RWPE1 (cell line): ENCODE results near the gene ANO4.

Source experiments
- CTCF ChIA-PET: fragments of 350-600 bp; sonication (Branson Sonifier 250); formaldehyde crosslinking; extraction: SDS; loops from one replicate; lab custom pipeline; 2021; lab: Yijun Ruan, JAX
- POLR2A ChIA-PET: fragments of 400-600 bp; formaldehyde crosslinking; extraction: SDS; loops from one replicate; lab custom pipeline; 2020; ENCODE audit warnings: antibody characterized with exemption; ENCODE audit not compliant: low non-redundant PET; lab: Yijun Ruan, JAX
- DNase-seq: peaks from one replicate; pipeline ENCODE4 v3.0.0; 2012; ENCODE audit warnings: low spot score
- H3K27ac ChIP-seq: fragments of 450-650 bp; 2 replicates; pipeline ENCODE4 v1.5.1; 2017
- CTCF ChIP-seq: fragments of 450-650 bp; conservative IDR thresholded peaks from 2 replicates; pipeline ENCODE4 v1.5.1; 2017; ENCODE audit warnings: low read depth, mild to moderate bottlenecking

The ANO4 gene

GRCh38 chr12:101044512-101045059 is 250.0 kb downstream of the ANO4 start:
- ChIA-PET POLR2A (no interaction called here), CTCF (no interaction called here)
- no peak for DNase-seq
- TF ChIP-seq CTCF = no peak
- no peak overlapping the region for H3K27ac ChIP-seq

GRCh38 chr12:101045486-101046464 is 251.2 kb downstream of the ANO4 start:
- no peak for TF ChIP-seq CTCF
- CTCF ChIA-PET = no interaction called here
- H3K27ac ChIP-seq = no peak overlapping the region
- POLR2A ChIA-PET = no interaction called here
- no peak for DNase-seq

GRCh38 chr12:101047652-101048051 is 253.1 kb downstream of the ANO4 start:
- no peak overlapping the region for H3K27ac ChIP-seq
- ChIA-PET POLR2A (no interaction called here), CTCF (interaction anchor here (0.6 kb wide), 1 partner anchor 1969 kb away, joined by 3 read pairs; no protein-coding TSS in a partner anchor)
- no peak for TF ChIP-seq CTCF
- DNase-seq = no peak

GRCh38 chr12:101050631-101051030 is 256.1 kb downstream of the ANO4 start:
- TF ChIP-seq CTCF = no peak
- ChIA-PET CTCF (interaction anchor here (0.6 kb wide), 1 partner anchor 273 kb away, joined by 4 read pairs; no protein-coding TSS in a partner anchor), POLR2A (no interaction called here)
- no peak for DNase-seq
- no peak overlapping the region for H3K27ac ChIP-seq

GRCh38 chr12:101051151-101051550 is 256.6 kb downstream of the ANO4 start:
- no peak for TF ChIP-seq CTCF
- H3K27ac ChIP-seq = no peak overlapping the region
- CTCF ChIA-PET = no interaction called here

GRCh38 chr12:101051901-101052550 is 257.4 kb downstream of the ANO4 start:
- H3K27ac ChIP-seq = peak overlapping the region; percentile 62; the same call in 1 of the 2 replicates
- DNase-seq = peak; percentile 72
- CTCF ChIA-PET = no interaction called here
- POLR2A ChIA-PET = no interaction called here
- no peak for TF ChIP-seq CTCF

More at GRCh38 chr12:101051151-101051550, 256.6 kb downstream of the ANO4 start:
- POLR2A ChIA-PET = no interaction called here
- DNase-seq = no peak
